ENCODE data around the gene CLIP1.

DNA sequence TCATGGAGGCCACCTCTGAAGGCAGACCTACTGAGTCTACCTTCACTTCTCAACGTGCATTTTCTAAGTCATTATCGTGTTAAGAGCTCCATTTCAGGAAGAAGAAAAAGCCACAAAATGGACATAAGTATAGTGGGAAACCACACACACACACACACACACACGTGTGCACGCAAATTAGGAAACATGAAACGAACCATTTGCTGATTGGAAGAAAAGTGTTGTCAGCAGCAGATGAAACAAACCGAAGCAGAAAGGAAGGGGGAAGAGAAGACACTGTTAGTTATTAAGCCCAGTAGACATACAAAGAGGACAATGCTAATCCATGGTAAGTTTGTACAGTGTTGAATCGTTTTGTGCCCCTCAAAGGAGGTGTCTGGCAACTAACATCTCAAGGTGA is 146.2 kb downstream of the CLIP1 start:
- TF ChIP-seq, protein P1, sequence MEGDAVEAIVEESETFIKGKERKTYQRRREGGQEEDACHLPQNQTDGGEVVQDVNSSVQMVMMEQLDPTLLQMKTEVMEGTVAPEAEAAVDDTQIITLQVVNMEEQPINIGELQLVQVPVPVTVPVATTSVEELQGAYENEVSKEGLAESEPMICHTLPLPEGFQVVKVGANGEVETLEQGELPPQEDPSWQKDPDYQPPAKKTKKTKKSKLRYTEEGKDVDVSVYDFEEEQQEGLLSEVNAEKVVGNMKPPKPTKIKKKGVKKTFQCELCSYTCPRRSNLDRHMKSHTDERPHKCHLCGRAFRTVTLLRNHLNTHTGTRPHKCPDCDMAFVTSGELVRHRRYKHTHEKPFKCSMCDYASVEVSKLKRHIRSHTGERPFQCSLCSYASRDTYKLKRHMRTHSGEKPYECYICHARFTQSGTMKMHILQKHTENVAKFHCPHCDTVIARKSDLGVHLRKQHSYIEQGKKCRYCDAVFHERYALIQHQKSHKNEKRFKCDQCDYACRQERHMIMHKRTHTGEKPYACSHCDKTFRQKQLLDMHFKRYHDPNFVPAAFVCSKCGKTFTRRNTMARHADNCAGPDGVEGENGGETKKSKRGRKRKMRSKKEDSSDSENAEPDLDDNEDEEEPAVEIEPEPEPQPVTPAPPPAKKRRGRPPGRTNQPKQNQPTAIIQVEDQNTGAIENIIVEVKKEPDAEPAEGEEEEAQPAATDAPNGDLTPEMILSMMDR (IDR thresholded peaks at IDR 0.05; ENCODE audit: low read length) = no peak
- no peak for TF ChIP-seq EZH2 (IDR thresholded peaks at IDR 0.05; ENCODE audit: borderline replicate concordance, low read length)
